CD14-positive monocyte (primary cell): ENCODE measurements around the gene TRIM7. TPM values are rescaled to one million over a fixed set of nuclear protein-coding genes. Genes with fewer than 3 reads are reported as not detected.

Experiments
- DNase-seq, 3 donors: peaks; one replicate each; pipeline ENCODE4 v3.0.0-alpha.2; 2011 to 2022
- H2AFZ ChIP-seq: 2 replicates; pipeline ENCODE4 v1.6.0; 2012; ENCODE audit warnings: mild to moderate bottlenecking, low read depth, low read length, inconsistent platforms; ENCODE audit not compliant: insufficient read depth, poor library complexity, severe bottlenecking
- H3K27ac ChIP-seq, 2 donors: 1 replicate in 1 of 2; 2 replicates in 1 of 2; pipeline ENCODE4 v1.5.1; 2012 to 2013; ENCODE audit warnings: low read length in 2 of 2, control low read depth in 1 of 2, inconsistent platforms in 1 of 2, low read depth in 1 of 2, mild to moderate bottlenecking in 1 of 2
- H3K27me3 ChIP-seq, 2 donors: one replicate each; pipeline versions ENCODE4 v1.6.0 to v1.6.1; 2011 to 2013; ENCODE audit warnings: low read length in 2 of 2; ENCODE audit not compliant: control insufficient read depth in 2 of 2, insufficient read depth in 2 of 2
- H3K36me3 ChIP-seq, 2 donors: replicated peaks in 1 of 2; 1 replicate in 1 of 2; 2 replicates in 1 of 2; pipeline versions ENCODE4 v1.5.1 to v1.6.1; 2012 to 2013; ENCODE audit warnings: low read length in 2 of 2, control low read depth in 1 of 2, inconsistent platforms in 1 of 2, mild to moderate bottlenecking in 1 of 2; ENCODE audit not compliant: insufficient read depth in 2 of 2, control insufficient read depth in 1 of 2
- H3K4me1 ChIP-seq, 2 donors: 1 replicate in 1 of 2; 2 replicates in 1 of 2; pipeline versions ENCODE4 v1.5.1 to v1.6.1; 2012 to 2013; ENCODE audit warnings: low read length in 2 of 2, control low read depth in 1 of 2, inconsistent platforms in 1 of 2, mild to moderate bottlenecking in 1 of 2, moderate library complexity in 1 of 2; ENCODE audit not compliant: insufficient read depth in 2 of 2, control insufficient read depth in 1 of 2
- H3K4me2 ChIP-seq: replicated peaks from 2 replicates; pipeline ENCODE3; 2012; ENCODE audit warnings: low read length, moderate library complexity, mild to moderate bottlenecking; ENCODE audit not compliant: poor library complexity, severe bottlenecking; ENCODE audit errors: extremely low read depth
- H3K4me3 ChIP-seq, 3 experiments: fragments of 200-600 bp in 1 of 3; sonication (generic) in 1 of 3; replicated peaks in 1 of 3; 1 replicate in 2 of 3; 2 replicates in 1 of 3; pipeline ENCODE4 v1.5.1; 2011 to 2013; ENCODE audit warnings: low read length in 3 of 3, mild to moderate bottlenecking in 3 of 3, control low read depth in 2 of 3, low read depth in 2 of 3, inconsistent platforms in 1 of 3, moderate library complexity in 1 of 3
- H3K79me2 ChIP-seq: 2 replicates; pipeline ENCODE4 v1.6.0; 2012; ENCODE audit warnings: mild to moderate bottlenecking, control low read depth, inconsistent platforms, low read length, moderate library complexity; ENCODE audit not compliant: insufficient read depth
- H3K9ac ChIP-seq: 2 replicates; pipeline ENCODE4 v1.6.0; 2017; ENCODE audit warnings: low read length, mild to moderate bottlenecking; ENCODE audit not compliant: insufficient read depth, poor library complexity, severe bottlenecking
- H3K9me3 ChIP-seq, 2 donors: replicated peaks in 1 of 2; 1 replicate in 1 of 2; 2 replicates in 1 of 2; pipeline versions ENCODE4 v1.5.1 to v1.6.1; 2012 to 2013; ENCODE audit warnings: low read length in 2 of 2, control low read depth in 1 of 2; ENCODE audit not compliant: control insufficient read depth in 1 of 2, insufficient read depth in 1 of 2
- H4K20me1 ChIP-seq: 2 replicates; pipeline ENCODE4 v1.6.0; 2012; ENCODE audit warnings: mild to moderate bottlenecking, low read length, control low read depth, moderate library complexity; ENCODE audit not compliant: insufficient read depth
- H3K27ac Mint-ChIP-seq, 7 donors: one replicate each; pipeline ENCODE4 v1.8.0; 2020; ENCODE audit warnings: mild to moderate bottlenecking in 7 of 7, mixed read lengths in 7 of 7, moderate library complexity in 6 of 7, inconsistent platforms in 2 of 7
- H3K27me3 Mint-ChIP-seq, 3 donors: one replicate each; pipeline ENCODE4 v1.8.0; 2021 to 2022; ENCODE audit warnings: low read depth in 3 of 3, mild to moderate bottlenecking in 3 of 3, mixed read lengths in 3 of 3, moderate library complexity in 3 of 3, inconsistent platforms in 1 of 3
- H3K36me3 Mint-ChIP-seq, 2 donors: one replicate each; pipeline ENCODE4 v1.8.0; 2020; ENCODE audit warnings: mixed read lengths in 2 of 2, inconsistent platforms in 1 of 2, mild to moderate bottlenecking in 1 of 2
- H3K4me1 Mint-ChIP-seq: one replicate; pipeline ENCODE4 v1.8.0; 2020; ENCODE audit warnings: mild to moderate bottlenecking, mixed read lengths
- H3K4me3 Mint-ChIP-seq, 2 donors: one replicate each; pipeline ENCODE4 v1.8.0; 2020; ENCODE audit warnings: mild to moderate bottlenecking in 2 of 2, mixed read lengths in 2 of 2, moderate library complexity in 1 of 2
- H3K9me3 Mint-ChIP-seq, 7 donors: one replicate each; pipeline ENCODE4 v1.8.0; 2020 to 2022; ENCODE audit warnings: mixed read lengths in 7 of 7, mild to moderate bottlenecking in 6 of 7, moderate library complexity in 6 of 7, inconsistent platforms in 2 of 7
- CTCF ChIP-seq: fragments of 200-600 bp; IDR thresholded peaks from one replicate; pipeline ENCODE4 v1.8.0; 2022; ENCODE audit warnings: antibody characterized with exemption, mild to moderate bottlenecking
- WGBS: methylation state at CpG from one replicate; pipeline ENCODE4 v1.1.5; 2013; ENCODE audit warnings: missing lambda C conversion rate; ENCODE audit not compliant: insufficient coverage; 5-methylcytosine and 5-hydroxymethylcytosine counted together
- intact Hi-C, 2 donors: fragments of 100-400 bp; cut with micrococcal nuclease; formaldehyde crosslinking; loops; one replicate each; pipeline versions ENCODE4 v1.15.0 to v1.15.1; 2023
- polyA plus RNA-seq, 3 donors: library from polyadenylated mRNA; depleted of rRNA in 1 of 3; unstranded in 2 of 3; stranded (reverse) in 1 of 3; fragments of 300-500 nt in 2 of 3; fragments of >200 nt in 1 of 3; fragmentation: Illumina TruSeq in 2 of 3; gene quantifications; 1 replicate in 2 of 3; 2 replicates in 1 of 3; pipeline ENCODE4 v1.2.3, GENCODE V29; 2012 to 2021

TRIM7 gene
- polyA plus RNA-seq, 3 donors, result 9.5 to 12.8 (median 10.3) TPM

GRCh38 chr5:181184845-181185216, 20.2 kb downstream of the TRIM7 start:
- H3K4me1 ChIP-seq, result peaks cover 37 to 40% of the 10 kb centered on the region in 2 donors
- peak overlapping the region; percentile 82 for H2AFZ ChIP-seq
- peaks cover 0 to 23% of the 10 kb centered on the region in 2 donors for H3K27me3 ChIP-seq
- H4K20me1 ChIP-seq, result no peaks in the 10 kb centered on the region
- H3K36me3 ChIP-seq, result no peaks in the 10 kb centered on the region
- Mint-ChIP-seq H3K4me1 (peaks cover 39% of the 10 kb centered on the region), H3K4me3 (peak overlapping the region; percentile 86 to 95), H3K27me3 (peaks cover 18 to 54% (median 45%) of the 10 kb centered on the region in 3 donors), H3K36me3 (no peaks in the 10 kb centered on the region), H3K9me3 (peaks cover 0 to 5% (median 4%) of the 10 kb centered on the region in 7 donors), H3K27ac (no peak overlapping the region)
- no peak overlapping the region for H3K4me2 ChIP-seq
- no peaks in the 10 kb centered on the region for H3K9me3 ChIP-seq
- no peak overlapping the region for H3K27ac ChIP-seq
- WGBS, result 91% methylated on average over 11 of the region's 16 CpGs
- no peaks in the 10 kb centered on the region for H3K79me2 ChIP-seq
- no peak for TF ChIP-seq CTCF
- H3K4me3 ChIP-seq, result peak overlapping the region in 1 of 3 experiments; percentile 73
- H3K9ac ChIP-seq, result no peak overlapping the region
- intact Hi-C loops, result no loop called here
- DNase-seq, result no peak

GRCh38 chr5:181182651-181183050, 22.3 kb downstream of the TRIM7 start:
- Mint-ChIP-seq H3K36me3 (no peaks in the 10 kb centered on the region), H3K27me3 (peaks cover 13 to 42% (median 42%) of the 10 kb centered on the region in 3 donors)
- no peak for TF ChIP-seq CTCF

More at GRCh38 chr5:181182651-181183050, 22.3 kb downstream of the TRIM7 start:
- Histone ChIP-seq H3K9ac (no peak overlapping the region), H3K4me2 (no peak overlapping the region), H2AFZ (no peak overlapping the region), H3K27ac (no peak overlapping the region), H3K4me1 (peaks cover 17 to 22% of the 10 kb centered on the region in 2 donors), H3K27me3 (peaks cover 0 to 22% of the 10 kb centered on the region in 2 donors), H4K20me1 (no peaks in the 10 kb centered on the region), H3K4me3 (no peak overlapping the region), H3K36me3 (no peaks in the 10 kb centered on the region), H3K9me3 (no peaks in the 10 kb centered on the region), H3K79me2 (no peaks in the 10 kb centered on the region)
- peaks cover 0 to 3% (median 0%) of the 10 kb centered on the region in 7 donors for H3K9me3 Mint-ChIP-seq
- H3K4me3 Mint-ChIP-seq, result peak overlapping the region; percentile 69 to 71
- peak overlapping the region in 1 of 7 donors; percentile 50 for H3K27ac Mint-ChIP-seq
- 88% methylated on average over 2 of the region's 12 CpGs for WGBS
- intact Hi-C loops, result no loop called here
- no peak for DNase-seq
- H3K4me1 Mint-ChIP-seq, result peaks cover 23% of the 10 kb centered on the region
